IMR-90 (cell line): Measurements from ENCODE around the gene XDH. TPM values are rescaled to one million over a fixed set of nuclear protein-coding genes. Genes with fewer than 3 reads are reported as not detected.

ENCODE experiments used
- ELK1 ChIP-seq: fragments of 150-350 bp; IDR thresholded peaks from 2 replicates; pipeline ENCODE4 v1.6.1; 2016; ENCODE audit warnings: low read depth, mild to moderate bottlenecking, low read length, moderate library complexity, borderline replicate concordance
- NFE2L2 ChIP-seq: fragments of 150-350 bp; IDR thresholded peaks from 2 replicates; pipeline ENCODE4 v1.6.1; 2016; ENCODE audit warnings: low read depth, mild to moderate bottlenecking, low read length
- polyA plus RNA-seq, 3 experiments: library from polyadenylated mRNA; depleted of rRNA; stranded (reverse); fragments of >200 nt; gene quantifications; 2 replicates each; pipeline ENCODE4 v1.2.3, GENCODE V29; 2012; ENCODE audit warnings: low replicate concordance in 1 of 3
- total RNA-seq: library from RNA; depleted of rRNA; stranded (reverse); fragments of >200 nt; gene quantifications from 2 replicates; pipeline ENCODE4 v1.2.3, GENCODE V29; 2012

The XDH gene
- total and polyA plus RNA-seq, 2 of the 4 experiments (the other 2 are of a cell fraction) = 0.46 to 1.1 TPM

DNA sequence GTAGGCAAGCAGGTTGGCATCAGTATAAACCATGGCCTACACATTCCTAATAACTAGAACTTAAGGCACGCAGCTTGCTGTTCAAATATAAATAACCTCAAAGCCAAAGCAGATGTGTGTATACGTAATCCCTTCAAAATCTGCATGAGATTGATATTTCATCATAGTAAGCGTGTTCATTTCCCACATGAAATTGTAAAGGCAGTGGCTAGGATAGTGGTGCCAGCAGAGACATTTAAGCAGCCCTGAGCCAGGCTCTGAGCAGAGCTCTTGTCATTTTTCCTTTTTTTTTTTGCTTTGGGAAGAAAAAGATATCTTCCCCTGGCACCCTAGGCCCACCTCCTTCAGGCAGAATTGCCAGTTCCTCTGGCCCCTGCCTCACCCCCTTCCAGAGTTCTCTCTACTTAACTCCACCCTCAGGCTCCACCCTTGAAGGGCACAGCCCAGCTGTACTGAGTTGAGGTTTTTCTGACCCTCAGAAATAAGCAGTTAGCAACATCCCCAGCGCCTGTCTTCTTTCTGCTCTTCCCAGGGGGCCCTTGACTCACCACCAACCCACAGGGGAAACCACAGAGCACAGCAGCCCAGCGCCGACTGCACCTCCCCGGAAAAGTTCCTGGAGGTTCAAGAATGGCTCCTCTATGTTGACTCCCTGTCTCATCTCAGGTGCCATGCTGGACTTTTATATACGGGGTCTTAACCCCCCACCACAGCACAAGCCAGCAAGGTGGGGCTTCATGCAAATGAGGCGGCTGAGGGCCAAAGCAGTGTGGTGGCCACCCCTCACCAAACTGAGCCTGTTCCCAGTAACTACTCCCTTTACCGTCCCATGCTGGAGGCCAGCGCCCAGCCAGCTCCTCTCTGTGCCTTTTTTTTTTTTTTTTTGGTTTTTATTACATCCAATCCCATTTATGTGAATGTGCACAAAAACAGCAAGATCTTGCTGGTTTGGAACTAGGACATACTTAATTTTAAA, 95.9 kb downstream of the XDH start (continued):
- TF ChIP-seq ELK1 = no peak
- TF ChIP-seq NFE2L2 = no peak; the same call in 1 of the 2 replicates
